GM10266 (cell line): ENCODE measurements around the gene GPSM3.
"Not testable (repeated sequence)": the region's sequence is repeated elsewhere in the genome, so short reads cannot be mapped to it uniquely, and the experiment has no call there.

Experiments
- DNase-seq: peaks from one replicate; pipeline ENCODE4 v3.0.0; 2012; ENCODE audit errors: extremely low spot score
- TF ChIP-seq, protein P1 (sequence below): IDR thresholded peaks from 2 replicates; pipeline ENCODE4 v1.5.1; 2012; ENCODE audit warnings: mild to moderate bottlenecking, low read depth; ENCODE audit not compliant: control insufficient read depth, insufficient read depth; ENCODE audit errors: missing control alignments

The GPSM3 gene

DNA sequence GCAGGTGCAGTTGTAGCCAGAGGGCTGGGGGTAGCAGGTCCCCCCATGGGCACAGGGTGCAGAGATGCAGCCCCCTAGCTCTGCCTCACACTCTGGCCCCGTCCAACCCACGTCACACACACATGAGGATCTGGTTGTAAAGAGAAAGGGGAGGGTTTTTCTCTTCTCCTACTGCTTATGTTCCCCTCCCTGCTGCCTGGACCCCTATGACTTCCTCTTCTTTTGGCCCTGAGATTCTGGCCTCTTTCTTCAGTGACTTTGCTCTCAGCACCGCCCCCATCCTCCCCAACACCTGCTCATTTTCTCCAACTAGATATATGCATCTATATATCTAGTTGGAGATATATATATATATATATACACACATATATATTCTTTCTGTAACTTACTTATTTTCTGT, 21.7 kb upstream of the GPSM3 start:
- TF ChIP-seq, protein P1, sequence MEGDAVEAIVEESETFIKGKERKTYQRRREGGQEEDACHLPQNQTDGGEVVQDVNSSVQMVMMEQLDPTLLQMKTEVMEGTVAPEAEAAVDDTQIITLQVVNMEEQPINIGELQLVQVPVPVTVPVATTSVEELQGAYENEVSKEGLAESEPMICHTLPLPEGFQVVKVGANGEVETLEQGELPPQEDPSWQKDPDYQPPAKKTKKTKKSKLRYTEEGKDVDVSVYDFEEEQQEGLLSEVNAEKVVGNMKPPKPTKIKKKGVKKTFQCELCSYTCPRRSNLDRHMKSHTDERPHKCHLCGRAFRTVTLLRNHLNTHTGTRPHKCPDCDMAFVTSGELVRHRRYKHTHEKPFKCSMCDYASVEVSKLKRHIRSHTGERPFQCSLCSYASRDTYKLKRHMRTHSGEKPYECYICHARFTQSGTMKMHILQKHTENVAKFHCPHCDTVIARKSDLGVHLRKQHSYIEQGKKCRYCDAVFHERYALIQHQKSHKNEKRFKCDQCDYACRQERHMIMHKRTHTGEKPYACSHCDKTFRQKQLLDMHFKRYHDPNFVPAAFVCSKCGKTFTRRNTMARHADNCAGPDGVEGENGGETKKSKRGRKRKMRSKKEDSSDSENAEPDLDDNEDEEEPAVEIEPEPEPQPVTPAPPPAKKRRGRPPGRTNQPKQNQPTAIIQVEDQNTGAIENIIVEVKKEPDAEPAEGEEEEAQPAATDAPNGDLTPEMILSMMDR = no peak
- no peak for DNase-seq

DNA sequence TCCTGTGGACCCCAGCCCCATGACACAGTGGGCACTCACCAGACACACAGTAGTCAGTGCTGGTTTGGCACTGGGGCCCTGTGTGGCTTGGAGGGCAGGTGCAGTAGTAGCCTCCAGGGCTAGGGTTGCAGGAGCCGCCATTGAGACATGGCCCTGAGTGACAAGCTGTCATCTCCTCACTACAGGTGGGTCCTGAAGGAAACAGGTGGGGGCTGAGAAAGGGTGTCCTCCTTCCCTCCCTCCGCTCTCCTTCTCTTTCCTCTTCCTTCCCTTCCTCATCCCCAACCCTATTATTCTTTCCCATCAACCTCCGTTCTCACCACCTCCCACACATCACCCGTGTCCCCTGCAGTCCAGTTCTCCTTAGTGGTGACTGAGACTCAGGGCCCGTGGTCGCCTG, 21.2 kb upstream of the GPSM3 start:
- DNase-seq = no peak
- TF ChIP-seq, protein P1 = no peak

DNA sequence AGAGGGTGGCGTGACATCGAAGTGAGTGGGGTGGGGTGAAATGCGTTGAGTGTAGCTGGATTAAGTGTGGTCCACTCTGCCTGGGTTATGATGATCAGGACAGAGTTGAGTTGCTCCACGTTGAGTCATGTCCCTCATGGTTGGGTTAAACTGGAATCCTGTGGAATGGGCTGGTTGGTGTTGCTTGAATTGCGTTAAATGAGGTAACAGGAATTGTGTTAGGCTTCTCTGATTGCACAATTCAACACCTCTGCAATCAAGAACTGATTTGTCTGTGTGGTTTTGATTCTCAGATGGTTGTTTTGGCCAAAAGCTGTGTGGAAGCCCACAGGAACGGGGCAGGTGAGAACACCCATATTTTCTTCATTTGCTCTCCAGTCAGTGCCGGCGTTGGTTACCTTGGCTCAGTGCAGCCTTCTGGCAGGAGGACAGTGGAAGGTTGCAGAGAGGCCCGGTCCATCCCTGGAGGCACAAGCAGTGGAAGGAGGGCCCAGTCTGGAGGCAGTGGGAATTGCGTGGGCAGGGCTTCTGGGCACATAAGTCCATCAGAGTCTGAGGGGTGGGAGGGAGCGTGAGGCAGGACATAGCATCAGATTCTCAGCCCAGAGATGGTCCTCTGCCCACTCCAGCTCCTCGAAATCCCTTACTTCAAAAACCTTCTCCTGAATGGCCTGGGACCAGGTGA, 19.8 kb upstream of the GPSM3 start:
- DNase-seq = no peak
- TF ChIP-seq, protein P1 = no peak

DNA sequence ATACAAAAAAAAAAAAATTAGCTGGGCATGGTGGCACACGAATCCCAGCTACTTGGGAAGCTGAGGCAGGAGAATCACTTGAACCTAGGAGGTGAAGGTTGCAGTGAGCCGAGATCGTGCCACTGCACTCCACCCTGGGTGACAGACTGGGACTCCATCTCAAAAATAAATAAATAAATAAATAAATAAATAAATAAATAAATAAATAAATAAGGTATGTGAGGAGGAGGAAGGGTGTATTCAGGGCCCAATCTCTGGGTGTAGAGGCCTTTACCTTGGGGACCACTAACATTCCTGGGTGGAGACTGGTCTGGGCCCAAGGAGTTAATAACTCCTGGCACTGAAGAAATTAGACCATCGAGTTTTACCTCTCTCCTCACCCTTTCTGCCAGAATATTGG, 19.0 kb upstream of the GPSM3 start:
- DNase-seq = not testable (repeated sequence)

DNA sequence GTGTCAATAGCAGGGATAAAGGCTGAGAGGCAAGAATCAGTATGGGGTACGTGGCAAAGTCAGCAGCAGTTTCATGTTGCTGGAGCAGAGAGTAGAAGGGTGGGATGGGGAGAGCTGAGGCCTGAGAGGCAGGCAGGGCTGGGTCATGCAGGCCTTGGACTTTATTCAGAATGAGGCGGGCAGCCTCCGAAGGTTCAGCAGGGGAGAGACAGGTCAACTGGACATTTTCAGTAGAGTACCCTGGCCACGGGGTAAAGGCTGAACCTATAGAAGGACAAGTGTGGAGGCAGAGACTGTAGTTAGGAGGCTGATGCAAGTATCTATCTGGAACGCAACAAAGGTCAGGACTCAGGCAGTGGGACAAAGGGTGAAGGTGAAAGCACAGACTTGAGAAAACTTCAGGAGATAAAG, 17.8 kb upstream of the GPSM3 start:
- DNase-seq = no peak
- TF ChIP-seq, protein P1 = no peak

DNA sequence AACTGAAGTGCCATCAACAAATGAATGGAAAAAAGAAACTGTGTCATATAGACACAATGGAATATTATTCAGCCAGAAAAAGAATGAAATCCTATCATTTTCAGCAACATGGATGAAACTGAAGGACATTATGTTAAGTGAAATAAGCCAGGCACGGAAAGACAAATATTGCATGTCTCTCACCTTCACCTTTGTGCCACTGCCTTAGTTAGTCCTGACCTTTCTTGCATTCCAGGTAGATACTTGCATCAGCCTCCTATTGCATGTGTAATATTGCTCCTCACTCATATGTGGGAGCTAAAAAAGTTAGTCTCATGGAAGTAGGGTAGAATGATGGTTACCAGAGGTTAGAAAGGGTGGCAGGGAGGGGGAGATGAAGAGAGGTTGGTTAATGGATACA, 16.6 kb upstream of the GPSM3 start:
- DNase-seq = no peak
- TF ChIP-seq, protein P1 = no peak

DNA sequence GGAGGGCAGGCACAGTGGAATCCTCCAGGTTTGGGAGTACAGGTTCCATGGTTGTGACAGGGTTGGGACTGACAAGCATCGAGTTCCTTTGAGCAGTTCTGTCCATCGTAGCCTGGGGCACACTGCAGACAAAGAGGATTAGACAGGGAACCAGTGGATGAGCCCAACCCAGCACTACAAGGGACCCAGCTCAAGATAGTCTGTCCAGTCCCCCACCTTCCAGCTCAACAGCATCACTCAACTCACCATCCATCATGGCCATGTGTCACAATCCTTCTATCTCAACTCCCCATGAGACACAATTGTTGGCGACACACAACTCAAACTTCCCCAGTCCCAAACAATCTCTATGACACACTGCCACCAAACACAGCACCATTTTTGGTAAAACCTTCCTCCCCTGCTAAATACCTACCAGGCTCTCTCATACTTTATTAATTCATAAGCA, 11.8 kb upstream of the GPSM3 start:
- TF ChIP-seq, protein P1 = no peak
- no peak for DNase-seq
